ENCODE results near the gene PRR23E. TPM values are rescaled to one million over a fixed set of nuclear protein-coding genes. Genes with fewer than 3 reads are reported as not detected.

PRR23E gene
- total and polyA plus RNA-seq, 7 donors: not detected

DNA sequence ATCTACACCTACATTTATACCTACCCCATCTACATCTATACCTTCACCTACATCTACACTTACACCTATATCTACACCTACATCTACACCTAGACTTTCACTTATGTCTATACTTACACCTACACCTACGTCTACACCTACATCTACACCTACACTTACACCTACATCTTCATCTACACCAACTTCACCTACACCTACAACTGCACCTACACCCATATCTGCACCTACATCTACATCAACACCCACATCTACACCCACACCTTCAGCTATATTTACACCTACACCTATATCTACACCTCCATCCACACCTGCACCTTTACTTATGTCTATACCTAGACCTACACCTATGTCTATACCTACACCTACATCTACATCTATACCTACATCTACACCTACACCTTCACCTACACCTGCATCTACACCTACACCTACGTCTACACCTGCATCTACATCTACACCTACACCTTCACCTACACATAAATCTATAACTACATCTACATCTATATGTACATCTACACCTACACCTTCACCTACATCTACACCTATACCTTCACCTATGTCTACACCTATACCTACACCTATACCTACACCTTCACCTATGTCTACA is 30.9 kb upstream of the PRR23E start:
- Histone ChIP-seq H3K4me3 (no peak overlapping the region), H3K9me3 (no peaks in the 10 kb centered on the region), H3K27ac (no peak overlapping the region), H3K27me3 (peaks cover 0 to 25% (median 18%) of the 10 kb centered on the region in 3 donors), H3K36me3 (no peaks in the 10 kb centered on the region), H3K4me1 (no peaks in the 10 kb centered on the region)
- TF ChIP-seq POLR2AphosphoS5 (IDR thresholded peaks at IDR 0.05) (no peak), EP300 (IDR thresholded peaks at IDR 0.05) (no peak), POLR2A (IDR thresholded peaks at IDR 0.05) (no peak)
- TF ChIP-seq, protein P1, sequence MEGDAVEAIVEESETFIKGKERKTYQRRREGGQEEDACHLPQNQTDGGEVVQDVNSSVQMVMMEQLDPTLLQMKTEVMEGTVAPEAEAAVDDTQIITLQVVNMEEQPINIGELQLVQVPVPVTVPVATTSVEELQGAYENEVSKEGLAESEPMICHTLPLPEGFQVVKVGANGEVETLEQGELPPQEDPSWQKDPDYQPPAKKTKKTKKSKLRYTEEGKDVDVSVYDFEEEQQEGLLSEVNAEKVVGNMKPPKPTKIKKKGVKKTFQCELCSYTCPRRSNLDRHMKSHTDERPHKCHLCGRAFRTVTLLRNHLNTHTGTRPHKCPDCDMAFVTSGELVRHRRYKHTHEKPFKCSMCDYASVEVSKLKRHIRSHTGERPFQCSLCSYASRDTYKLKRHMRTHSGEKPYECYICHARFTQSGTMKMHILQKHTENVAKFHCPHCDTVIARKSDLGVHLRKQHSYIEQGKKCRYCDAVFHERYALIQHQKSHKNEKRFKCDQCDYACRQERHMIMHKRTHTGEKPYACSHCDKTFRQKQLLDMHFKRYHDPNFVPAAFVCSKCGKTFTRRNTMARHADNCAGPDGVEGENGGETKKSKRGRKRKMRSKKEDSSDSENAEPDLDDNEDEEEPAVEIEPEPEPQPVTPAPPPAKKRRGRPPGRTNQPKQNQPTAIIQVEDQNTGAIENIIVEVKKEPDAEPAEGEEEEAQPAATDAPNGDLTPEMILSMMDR (IDR thresholded peaks at IDR 0.05): no peak
- intact Hi-C loops (cut with DNase I): no loop called here
- DNase-seq: no peak
- WGBS, 2 donors: 69 to 88% methylated on average over 2 of the region's 2 CpGs

DNA sequence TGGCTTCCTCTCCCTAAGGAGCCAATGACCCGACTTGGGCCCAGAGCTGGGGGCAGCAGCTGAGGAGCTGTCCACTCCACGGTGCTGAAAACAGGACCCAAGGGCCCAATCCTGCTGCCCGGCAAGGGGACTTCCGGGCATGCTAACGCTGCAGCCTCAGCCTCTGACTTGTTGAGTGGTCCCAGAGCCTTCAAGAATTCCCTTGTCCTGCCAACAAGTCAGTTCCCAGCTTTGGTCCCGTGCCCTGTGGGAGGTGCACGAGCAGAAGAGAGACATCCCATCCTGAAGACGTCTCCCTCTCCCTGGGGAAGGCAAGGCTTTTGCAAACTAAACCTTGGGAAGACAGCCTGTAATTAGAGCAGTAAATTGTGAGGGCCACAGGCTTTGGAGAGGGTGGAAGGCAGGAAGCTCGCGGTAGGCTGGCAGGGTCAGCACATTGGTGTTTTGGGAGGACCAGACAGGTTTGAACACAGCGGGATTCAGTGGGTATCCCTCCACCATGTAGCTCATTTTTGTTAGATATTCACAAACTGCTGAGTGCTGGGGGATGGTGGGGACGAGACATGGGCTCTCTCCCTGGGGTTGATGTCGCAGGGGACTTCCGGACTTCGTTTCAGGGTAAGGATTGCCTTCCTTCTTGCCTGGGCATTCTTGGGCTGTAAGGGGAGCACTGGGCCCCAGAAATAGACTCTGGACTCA is 29.8 kb upstream of the PRR23E start:
- H3K27me3 ChIP-seq: peaks cover 0 to 15% (median 10%) of the 10 kb centered on the region in 3 donors
- no peaks in the 10 kb centered on the region for H3K36me3 ChIP-seq
- intact Hi-C loops (cut with DNase I): no loop called here
- no peak for DNase-seq
- 51 to 55% methylated on average over 15 of the region's 15 CpGs for WGBS, 2 donors
- TF ChIP-seq, protein P1 (IDR thresholded peaks at IDR 0.05): no peak
- H3K4me1 ChIP-seq: no peaks in the 10 kb centered on the region
- H3K27ac ChIP-seq: no peak overlapping the region
- no peaks in the 10 kb centered on the region for H3K9me3 ChIP-seq
- H3K4me3 ChIP-seq: no peak overlapping the region

DNA sequence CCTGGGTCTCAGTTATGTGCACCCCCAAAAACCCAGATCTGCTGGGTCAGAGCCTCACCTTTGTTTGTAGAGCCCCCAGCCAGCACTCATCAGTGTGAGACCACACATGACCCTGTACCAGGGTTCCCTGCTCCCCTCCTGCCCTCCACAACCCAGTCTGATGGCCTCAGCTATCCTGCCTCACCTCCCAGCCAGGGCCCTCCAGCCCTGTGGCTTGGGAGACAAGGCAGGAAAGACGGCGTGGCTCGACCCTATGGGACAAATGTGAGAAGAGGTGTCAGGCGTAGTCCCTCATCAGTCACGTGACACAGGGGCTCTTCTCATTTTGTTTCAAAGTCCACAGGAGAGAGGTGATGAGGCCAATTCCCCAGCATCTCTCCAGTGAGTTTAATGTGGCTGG is 28.3 kb upstream of the PRR23E start:
- no peak overlapping the region for H3K27ac ChIP-seq
- intact Hi-C loops (cut with DNase I): no loop called here

DNA sequence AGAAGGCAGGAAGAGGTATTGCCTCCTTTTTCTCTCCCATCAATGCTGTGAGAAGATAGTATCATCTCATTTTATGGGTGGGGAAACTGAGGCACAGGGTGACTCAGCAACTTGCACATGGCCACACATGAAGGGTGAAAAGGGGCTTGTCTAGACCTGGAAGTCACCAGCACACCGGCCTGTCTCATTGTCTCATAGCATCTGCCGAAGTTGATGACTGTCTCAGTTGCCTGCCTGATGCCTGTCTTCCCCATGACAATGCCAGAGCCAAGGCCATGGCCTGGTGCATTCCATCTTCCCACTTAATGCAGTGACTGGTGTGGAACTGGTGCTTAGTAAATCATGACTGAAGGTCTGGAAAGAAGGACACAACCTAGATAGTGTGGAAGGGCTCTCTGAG is 27.9 kb upstream of the PRR23E start:
- H3K27me3 ChIP-seq: peaks cover 0 to 1% (median 0%) of the 10 kb centered on the region in 3 donors
- no peaks in the 10 kb centered on the region for H3K36me3 ChIP-seq
- intact Hi-C loops (cut with DNase I): no loop called here
- no peak overlapping the region for H3K27ac ChIP-seq
- WGBS, 2 donors: 95 to 97% methylated on average over 2 of the region's 2 CpGs
- H3K4me3 ChIP-seq: no peak overlapping the region
- H3K9me3 ChIP-seq: no peaks in the 10 kb centered on the region
- no peak for DNase-seq
- TF ChIP-seq POLR2AphosphoS5 (IDR thresholded peaks at IDR 0.05) (no peak), POLR2A (IDR thresholded peaks at IDR 0.05) (no peak), EP300 (IDR thresholded peaks at IDR 0.05) (no peak)
- TF ChIP-seq, protein P1 (IDR thresholded peaks at IDR 0.05): no peak
- H3K4me1 ChIP-seq: no peaks in the 10 kb centered on the region

More for the DNA sequence above, 28.3 kb upstream of the PRR23E start:
- 71 to 73% methylated on average over 5 of the region's 5 CpGs for WGBS, 2 donors
- DNase-seq: no peak
- H3K9me3 ChIP-seq: no peaks in the 10 kb centered on the region
- no peaks in the 10 kb centered on the region for H3K27me3 ChIP-seq
- no peaks in the 10 kb centered on the region for H3K36me3 ChIP-seq
- no peak overlapping the region for H3K4me3 ChIP-seq
- no peak for TF ChIP-seq POLR2AphosphoS5 (IDR thresholded peaks at IDR 0.05)
- no peak for TF ChIP-seq POLR2A (IDR thresholded peaks at IDR 0.05)
- TF ChIP-seq, protein P1 (IDR thresholded peaks at IDR 0.05): no peak
- no peak for TF ChIP-seq EP300 (IDR thresholded peaks at IDR 0.05)
- no peaks in the 10 kb centered on the region for H3K4me1 ChIP-seq
